Small intestine (tissue), 7 donors: ENCODE measurements around the gene PPIF. TPM values are rescaled to one million over a fixed set of nuclear protein-coding genes. Genes with fewer than 3 reads are reported as not detected.

Experiments
- DNase-seq, 2 donors: peaks; one replicate each; pipeline versions ENCODE4 v3.0.0 to v3.0.0-alpha.2; 2013
- FAIRE-seq: peaks from 2 replicates; lab custom pipeline; 2012; peaks lifted over from hg19 to GRCh38; lab: Jason Lieb, UNC
- H3K27ac ChIP-seq, 3 donors: one replicate each; pipeline ENCODE4 v1.5.1; 2013; ENCODE audit warnings: low read length in 2 of 3, mild to moderate bottlenecking in 2 of 3, control low read depth in 1 of 3, inconsistent platforms in 1 of 3, low read depth in 1 of 3, moderate library complexity in 1 of 3
- H3K27me3 ChIP-seq, 3 donors: one replicate each; pipeline ENCODE4 v1.6.1; 2013; ENCODE audit warnings: low read length in 3 of 3, inconsistent platforms in 1 of 3; ENCODE audit not compliant: control insufficient read depth in 3 of 3, insufficient read depth in 3 of 3
- H3K36me3 ChIP-seq, 3 donors: one replicate each; pipeline ENCODE4 v1.6.1; 2013; ENCODE audit warnings: low read length in 3 of 3, inconsistent platforms in 1 of 3, low read depth in 1 of 3, mild to moderate bottlenecking in 1 of 3, moderate library complexity in 1 of 3; ENCODE audit not compliant: control insufficient read depth in 3 of 3, insufficient read depth in 2 of 3
- H3K4me1 ChIP-seq, 3 donors: one replicate each; pipeline ENCODE4 v1.6.1; 2013; ENCODE audit warnings: low read length in 2 of 3, inconsistent platforms in 1 of 3, low read depth in 1 of 3, mild to moderate bottlenecking in 1 of 3, moderate library complexity in 1 of 3; ENCODE audit not compliant: control insufficient read depth in 3 of 3, insufficient read depth in 2 of 3
- H3K4me3 ChIP-seq, 3 donors: one replicate each; pipeline ENCODE4 v1.5.1; 2013; ENCODE audit warnings: low read length in 3 of 3, control low read depth in 1 of 3, inconsistent platforms in 1 of 3, low read depth in 1 of 3, mild to moderate bottlenecking in 1 of 3, moderate library complexity in 1 of 3
- H3K9me3 ChIP-seq, 2 donors: one replicate each; pipeline ENCODE4 v1.6.1; 2013; ENCODE audit warnings: low read depth in 1 of 2, low read length in 1 of 2; ENCODE audit not compliant: control insufficient read depth in 2 of 2, insufficient read depth in 1 of 2
- WGBS, 3 donors: extraction: QIAGEN DNeasy Blood & Tissue Kit; methylation state at CpG; one replicate each; pipeline ENCODE4 v1.1.7; 2013; 5-methylcytosine and 5-hydroxymethylcytosine counted together
- polyA plus RNA-seq, 4 donors: library from polyadenylated mRNA; stranded (reverse) in 3 of 4; unstranded in 1 of 4; fragments of 200-250 nt in 3 of 4; fragments of 120-200 nt in 1 of 4; gene quantifications; one replicate each; pipeline versions ENCODE4 v1.2.1 to v1.2.3, GENCODE V29; 2013
- donor health status: healthy with polysubstance abuse.
- donor health status: control.
- donor health status: control.
- donor health status: Bipolar disorder and iron deficiency.
- donor health status: healthy.

PPIF gene
- polyA plus RNA-seq, 4 donors, result 35.3 to 75.5 (median 57.1) TPM

DNA sequence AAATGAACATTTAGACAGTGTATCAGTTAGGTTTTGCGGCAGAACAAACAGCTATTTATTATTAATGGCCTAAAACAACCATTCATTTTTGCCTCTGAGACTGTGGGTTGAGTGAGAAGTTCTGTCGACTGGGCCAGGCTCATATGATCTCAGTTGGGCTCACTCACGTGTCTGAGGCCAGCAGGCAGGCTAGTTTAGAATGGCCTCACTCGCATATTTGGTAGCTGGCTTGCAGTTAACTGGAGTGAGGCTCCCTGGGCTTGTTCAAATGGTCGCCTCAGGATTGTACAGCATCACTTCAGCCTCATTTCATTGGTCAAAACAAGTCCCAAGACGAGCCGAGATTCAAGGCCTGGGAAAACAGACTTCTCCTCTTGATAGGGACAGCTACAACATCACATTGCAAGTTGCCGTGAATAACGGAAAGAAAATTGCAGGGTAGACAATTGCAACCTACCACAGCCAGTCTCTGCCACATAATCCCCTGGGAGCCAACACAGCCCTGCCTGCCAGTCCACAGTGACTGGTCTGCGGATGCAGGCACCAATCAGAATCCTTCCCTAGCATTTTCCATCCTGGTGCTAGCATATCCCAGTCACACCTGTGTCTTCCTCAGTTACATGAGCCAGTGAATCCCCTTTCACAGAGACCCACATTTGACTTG is 23.1 kb upstream of the PPIF start:
- WGBS, 3 donors, result 89 to 95% (median 93%) methylated on average over 10 of the region's 10 CpGs
- H3K27ac ChIP-seq, result no peak overlapping the region
- no peak for FAIRE-seq
- H3K27me3 ChIP-seq, result peaks cover 0 to 12% (median 0%) of the 10 kb centered on the region in 3 donors
- peaks cover 0 to 4% of the 10 kb centered on the region in 2 donors for H3K9me3 ChIP-seq
- peaks cover 0 to 4% (median 0%) of the 10 kb centered on the region in 3 donors for H3K4me1 ChIP-seq
- no peak for DNase-seq
- no peak overlapping the region for H3K4me3 ChIP-seq
- H3K36me3 ChIP-seq, result no peaks in the 10 kb centered on the region

DNA sequence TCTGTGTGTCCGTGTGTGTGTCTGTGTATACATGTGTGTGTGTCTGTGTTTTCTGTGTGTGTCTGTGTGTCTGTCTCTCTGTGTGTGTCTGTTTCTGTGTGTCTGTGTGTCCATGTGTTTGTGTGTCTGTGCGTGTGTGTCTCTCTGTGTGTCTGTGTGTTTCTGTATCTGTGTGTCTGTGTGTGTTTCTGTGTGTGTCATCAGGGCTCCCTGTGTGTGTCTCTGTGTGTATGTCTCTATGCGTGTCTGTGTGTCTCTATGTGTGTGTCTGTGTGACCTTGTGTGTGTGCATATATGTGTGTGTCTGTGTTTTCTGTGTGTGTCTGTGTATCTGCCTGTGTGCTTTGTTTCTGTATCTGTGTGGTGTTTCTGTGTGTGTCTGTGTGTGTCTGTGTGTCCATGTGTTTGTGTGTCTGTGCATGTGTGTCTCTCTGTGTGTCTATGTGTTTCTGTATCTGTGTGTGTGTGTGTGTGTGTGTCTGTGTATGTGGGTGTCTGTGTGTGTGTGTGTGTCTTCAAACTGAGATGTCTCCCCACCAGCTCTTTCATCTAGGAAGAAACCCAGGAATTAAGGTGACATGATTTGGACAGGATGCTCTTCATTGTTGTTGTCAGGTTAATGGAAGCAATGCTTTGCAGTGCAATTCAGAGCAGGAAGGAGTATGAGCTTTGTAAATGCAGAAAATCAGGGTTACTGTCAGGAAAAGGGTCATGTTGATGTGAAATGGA is 20.7 kb upstream of the PPIF start:
- Histone ChIP-seq H3K9me3 (no peaks in the 10 kb centered on the region), H3K27me3 (peaks cover 0 to 4% (median 0%) of the 10 kb centered on the region in 3 donors), H3K4me1 (peaks cover 0 to 4% (median 0%) of the 10 kb centered on the region in 3 donors), H3K4me3 (no peak overlapping the region), H3K36me3 (no peaks in the 10 kb centered on the region), H3K27ac (no peak overlapping the region)
- no peak for DNase-seq
- FAIRE-seq, result no peak
- WGBS, 3 donors, result 95 to 98% (median 98%) methylated on average over 3 of the region's 3 CpGs

DNA sequence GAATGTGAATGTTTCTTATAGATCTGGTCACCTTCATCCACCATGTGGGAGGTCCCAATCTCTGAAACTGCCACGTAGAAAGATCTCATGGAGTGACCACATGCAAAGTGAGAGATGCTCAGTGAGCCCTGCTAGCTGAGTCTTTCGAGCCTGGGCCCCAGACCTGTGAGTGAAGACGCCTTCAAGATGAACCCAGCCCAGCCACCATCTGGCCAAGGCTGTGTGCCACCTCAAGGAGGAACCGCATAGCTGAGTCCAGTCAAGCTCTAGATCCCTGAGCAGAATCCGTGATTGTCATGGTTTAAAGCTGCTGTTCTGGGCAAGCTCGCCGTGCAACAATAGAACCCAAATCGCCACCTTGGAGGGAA is 20.2 kb upstream of the PPIF start:
- Histone ChIP-seq H3K9me3 (peaks cover 0 to 4% of the 10 kb centered on the region in 2 donors), H3K4me3 (no peak overlapping the region), H3K36me3 (no peaks in the 10 kb centered on the region), H3K27ac (no peak overlapping the region), H3K27me3 (peaks cover 0 to 4% (median 0%) of the 10 kb centered on the region in 3 donors), H3K4me1 (peaks cover 0 to 4% (median 0%) of the 10 kb centered on the region in 3 donors)
- no peak for DNase-seq
- no peak for FAIRE-seq
- 91 to 92% (median 91%) methylated on average over 8 of the region's 8 CpGs for WGBS, 3 donors

DNA sequence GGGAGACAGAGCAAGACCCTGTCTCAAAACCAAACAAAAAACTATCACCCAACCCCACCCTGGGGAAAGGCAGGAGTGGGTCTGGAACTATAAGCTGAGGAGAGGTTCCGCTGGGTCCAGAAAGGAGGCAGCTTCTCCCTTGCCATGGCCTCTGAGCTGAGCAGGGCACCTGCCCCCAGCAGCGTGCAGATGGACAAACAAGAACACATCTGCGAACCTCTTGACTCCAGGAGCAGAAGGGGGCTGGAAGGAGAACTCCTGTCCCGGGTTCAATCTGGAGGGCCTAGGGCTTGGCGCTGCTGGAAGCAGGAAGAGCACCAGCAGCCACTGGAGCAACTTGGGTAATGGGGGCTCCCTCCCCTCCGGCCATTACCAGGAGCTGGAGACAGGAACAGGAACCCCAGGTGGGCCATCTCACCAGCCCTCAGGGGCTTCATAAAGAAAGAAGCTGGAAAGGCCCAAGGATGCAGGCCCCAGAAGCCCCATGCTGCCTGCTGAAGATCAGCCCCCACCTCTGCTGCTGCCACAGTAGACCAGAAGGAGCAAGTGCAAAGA is 19.0 kb upstream of the PPIF start:
- no peak for FAIRE-seq
- H3K27me3 ChIP-seq, result peaks cover 0 to 4% (median 0%) of the 10 kb centered on the region in 3 donors

DNA sequence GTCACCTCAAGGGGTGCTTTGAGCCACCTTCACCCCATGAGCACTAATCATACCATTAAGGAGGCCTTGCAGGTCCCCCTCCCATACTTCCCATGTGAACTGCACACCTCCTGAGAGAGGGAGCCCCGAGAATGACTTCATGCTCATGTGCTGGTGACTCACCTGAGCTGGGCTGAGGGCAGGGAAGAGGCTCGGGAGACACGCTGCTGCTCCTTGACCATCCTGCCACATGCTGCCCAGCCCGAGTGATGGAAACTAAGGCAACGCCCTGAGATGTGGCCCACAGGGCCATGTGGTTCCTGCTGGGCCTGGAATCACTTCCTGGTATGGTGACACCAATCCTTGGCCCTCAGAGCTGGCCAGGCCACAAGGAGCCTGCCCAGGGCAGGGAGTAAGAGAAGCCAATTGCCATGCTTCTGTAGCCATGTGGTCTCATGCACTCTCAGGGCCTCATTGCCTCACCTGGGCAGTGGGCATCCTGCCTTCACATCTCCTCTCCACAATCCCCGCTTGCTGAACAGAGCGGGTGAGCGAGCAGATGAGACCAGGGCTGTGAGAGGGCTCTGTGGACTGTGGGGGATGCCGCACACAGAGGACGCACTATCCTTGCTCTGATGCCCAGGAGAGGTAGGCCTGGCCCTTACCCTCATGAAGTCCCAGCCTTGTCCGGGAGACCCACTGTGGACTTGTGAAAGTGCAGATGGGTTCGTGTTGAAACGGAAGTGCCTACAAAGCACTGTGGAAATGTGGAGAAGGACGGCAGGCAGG is 18.3 kb upstream of the PPIF start:
- no peak overlapping the region for H3K4me3 ChIP-seq
- peaks cover 0 to 4% (median 0%) of the 10 kb centered on the region in 3 donors for H3K27me3 ChIP-seq
- 86 to 92% (median 90%) methylated on average over 14 of the region's 14 CpGs for WGBS, 3 donors
- FAIRE-seq, result no peak
- H3K27ac ChIP-seq, result no peak overlapping the region
- H3K9me3 ChIP-seq, result peaks cover 0 to 7% of the 10 kb centered on the region in 2 donors
- H3K36me3 ChIP-seq, result no peaks in the 10 kb centered on the region
- peak in 1 of 2 donors; percentile 81 for DNase-seq
- peaks cover 0 to 4% (median 0%) of the 10 kb centered on the region in 3 donors for H3K4me1 ChIP-seq

More for the DNA sequence above, 19.0 kb upstream of the PPIF start:
- DNase-seq, result no peak
- Histone ChIP-seq H3K4me1 (peaks cover 0 to 4% (median 0%) of the 10 kb centered on the region in 3 donors), H3K27ac (no peak overlapping the region), H3K36me3 (no peaks in the 10 kb centered on the region), H3K9me3 (peaks cover 0 to 7% of the 10 kb centered on the region in 2 donors), H3K4me3 (no peak overlapping the region)
- 90 to 98% (median 96%) methylated on average over 6 of the region's 6 CpGs for WGBS, 3 donors

DNA sequence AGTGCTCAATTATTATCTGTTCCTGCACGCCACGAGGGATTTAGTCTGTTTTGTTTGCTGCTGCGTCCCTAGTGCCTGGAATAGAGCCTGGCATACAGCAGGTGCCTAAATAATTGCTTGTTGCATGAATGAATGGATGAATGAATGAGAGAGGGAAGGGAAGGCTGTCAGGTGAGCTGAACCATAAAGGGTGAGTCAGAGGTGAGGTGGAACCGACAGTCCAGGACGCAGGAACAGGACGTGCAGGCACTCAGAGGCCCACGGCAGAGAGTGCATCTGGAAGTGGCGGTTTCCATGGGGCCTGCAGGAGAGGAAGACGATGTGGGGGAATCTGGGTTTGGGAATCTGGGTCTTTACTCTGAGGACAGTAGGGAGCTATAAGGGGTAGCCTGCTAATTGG is 17.7 kb upstream of the PPIF start:
- Histone ChIP-seq H3K27me3 (peaks cover 0 to 4% (median 0%) of the 10 kb centered on the region in 3 donors), H3K27ac (no peak overlapping the region), H3K4me1 (peaks cover 0 to 4% (median 0%) of the 10 kb centered on the region in 3 donors), H3K9me3 (peaks cover 0 to 7% of the 10 kb centered on the region in 2 donors), H3K4me3 (no peak overlapping the region), H3K36me3 (no peaks in the 10 kb centered on the region)
- no peak for FAIRE-seq
- no peak for DNase-seq
- 81 to 86% (median 84%) methylated on average over 9 of the region's 9 CpGs for WGBS, 3 donors

DNA sequence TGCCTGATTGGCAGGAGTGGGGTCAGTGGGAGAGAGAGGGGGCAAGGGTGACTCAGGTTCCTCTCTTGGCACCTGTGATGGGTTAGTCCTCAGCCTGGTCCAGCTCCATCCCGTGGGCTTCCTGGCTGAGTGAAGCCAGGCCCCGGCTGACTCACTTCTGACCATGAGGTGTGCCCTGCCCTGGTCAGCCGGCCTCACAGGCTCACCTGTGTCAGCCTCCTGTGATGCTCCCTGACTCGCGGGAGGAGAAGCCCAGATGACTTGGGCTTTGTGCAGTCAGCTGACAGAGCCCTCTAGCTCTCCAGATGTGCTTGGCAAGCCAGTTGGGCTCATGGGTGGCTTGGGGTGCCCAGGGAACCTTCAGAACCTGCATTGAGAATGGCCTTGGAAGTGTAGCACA is 16.0 kb upstream of the PPIF start:
- H3K4me1 ChIP-seq, result peaks cover 0 to 4% (median 0%) of the 10 kb centered on the region in 3 donors
- no peaks in the 10 kb centered on the region for H3K36me3 ChIP-seq
- peaks cover 0 to 7% of the 10 kb centered on the region in 2 donors for H3K9me3 ChIP-seq
- DNase-seq, result no peak
- H3K27ac ChIP-seq, result no peak overlapping the region
- WGBS, 3 donors, result 90 to 95% (median 95%) methylated on average over 5 of the region's 5 CpGs
- H3K4me3 ChIP-seq, result no peak overlapping the region
- H3K27me3 ChIP-seq, result no peaks in the 10 kb centered on the region
- FAIRE-seq, result no peak

DNA sequence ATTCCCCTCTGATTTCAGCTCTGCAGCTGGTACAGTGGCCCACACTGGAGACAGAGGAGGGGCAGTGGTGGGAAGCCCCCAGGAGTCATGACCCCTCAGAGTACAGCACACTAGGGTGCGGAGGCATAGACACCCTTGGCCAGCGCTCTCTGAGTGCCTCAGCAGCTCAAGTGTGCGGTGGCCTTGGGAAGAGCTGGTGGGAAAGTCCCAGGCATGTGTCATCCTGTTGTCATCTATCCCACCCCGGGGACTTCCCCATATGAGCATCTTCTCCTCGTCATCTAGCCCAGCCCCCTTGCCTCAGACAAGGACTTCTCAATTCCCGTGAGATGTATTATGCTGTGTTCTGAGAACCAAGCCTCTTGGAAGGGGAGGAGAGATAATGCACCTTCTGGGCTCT is 15.6 kb upstream of the PPIF start:
- Histone ChIP-seq H3K27ac (no peak overlapping the region), H3K4me3 (no peak overlapping the region), H3K36me3 (no peaks in the 10 kb centered on the region), H3K4me1 (peaks cover 0 to 4% (median 0%) of the 10 kb centered on the region in 3 donors), H3K27me3 (no peaks in the 10 kb centered on the region), H3K9me3 (peaks cover 0 to 7% of the 10 kb centered on the region in 2 donors)
- no peak for DNase-seq
- FAIRE-seq, result no peak
- 55 to 68% (median 67%) methylated on average over 6 of the region's 6 CpGs for WGBS, 3 donors
